HEK293T (cell line): ENCODE data around the gene SRCIN1.

Experiments
- BHLHE40 ChIP-seq: fragments of 450-650 bp; IDR thresholded peaks from 2 replicates; pipeline ENCODE4 v1.6.1; 2016; ENCODE audit warnings: mild to moderate bottlenecking, moderate library complexity, borderline replicate concordance
- FOXA1 ChIP-seq: fragments of 450-650 bp; IDR thresholded peaks from 2 replicates; pipeline ENCODE4 v1.6.1; 2016; ENCODE audit warnings: mild to moderate bottlenecking
- FOXM1 ChIP-seq: fragments of 450-650 bp; IDR thresholded peaks from 2 replicates; pipeline ENCODE4 v1.6.1; 2017; ENCODE audit warnings: mild to moderate bottlenecking, borderline replicate concordance
- SP1 ChIP-seq: fragments of 450-650 bp; IDR thresholded peaks from 2 replicates; pipeline ENCODE4 v1.6.1; 2017
- SUZ12 ChIP-seq: fragments of 450-650 bp; IDR thresholded peaks from 2 replicates; pipeline ENCODE4 v1.6.1; 2016; ENCODE audit warnings: mild to moderate bottlenecking
- TARDBP ChIP-seq: fragments of 450-650 bp; IDR thresholded peaks from 2 replicates; pipeline ENCODE4 v1.6.1; 2016

GRCh38 chr17:38598995-38599394 is 6.8 kb downstream of the SRCIN1 start:
- TF ChIP-seq SP1 (no peak), FOXA1 (no peak), BHLHE40 (no peak), SUZ12 (no peak), FOXM1 (no peak), TARDBP (no peak)
